GM23248 (cell line): ENCODE measurements around the gene TUBB3.

ENCODE experiments used
- EZH2 ChIP-seq: fragments of 200-600 bp; sonication (generic); IDR thresholded peaks from 2 replicates; pipeline ENCODE4 v1.6.1; 2018; ENCODE audit warnings: antibody characterized with exemption, mild to moderate bottlenecking; ENCODE audit not compliant: insufficient read depth, poor library complexity, severe bottlenecking
- EZH2phosphoT487 ChIP-seq: fragments of 200-600 bp; sonication (generic); IDR thresholded peaks from 2 replicates; pipeline ENCODE4 v1.6.1; 2018; ENCODE audit warnings: antibody characterized with exemption, moderate library complexity, mild to moderate bottlenecking, low read depth; ENCODE audit not compliant: insufficient read depth

DNA sequence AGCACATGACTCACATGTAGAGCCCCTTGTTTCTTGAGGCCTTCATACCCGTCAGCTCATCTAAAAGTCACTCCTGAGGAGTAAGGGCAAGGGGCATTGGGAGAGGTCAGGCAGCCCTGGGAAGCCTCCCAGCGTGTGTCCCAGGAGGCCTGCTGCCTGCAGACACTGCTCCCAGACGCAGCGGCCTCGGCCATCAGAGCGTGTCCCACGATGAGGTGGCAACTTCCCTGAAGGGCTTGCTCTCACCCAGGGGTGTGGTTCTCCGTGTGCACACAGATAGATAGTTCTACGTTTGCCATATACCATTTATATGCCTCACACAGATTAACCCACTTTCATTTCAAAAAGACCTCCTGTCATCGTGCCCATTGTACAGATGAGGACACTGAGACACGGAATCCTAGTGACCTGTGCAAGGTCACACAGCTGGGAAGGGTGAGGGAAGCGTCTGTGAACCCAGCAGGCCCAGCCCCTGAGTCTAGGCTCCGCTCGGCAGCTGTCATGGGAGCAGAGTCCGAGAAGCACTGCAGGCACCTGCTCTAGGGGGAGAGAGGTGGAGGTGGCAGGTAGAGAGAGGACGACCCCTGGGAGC lies 8.3 kb downstream of the TUBB3 start:
- no peak for TF ChIP-seq EZH2phosphoT487
- TF ChIP-seq EZH2: no peak
